HG03280 (cell line): ENCODE measurements around the gene SCUBE1.

Experiments
- ATAC-seq: cut with Tn5 transposase; IDR thresholded peaks from one replicate; pipeline ENCODE4 v1.9.1; 2021; ENCODE audit warnings: mild to moderate bottlenecking, moderate library complexity; ENCODE audit not compliant: unreplicated experiment

SCUBE1 gene

GRCh38 chr22:43222262-43222661 lies 120.9 kb downstream of the SCUBE1 start:
- ATAC-seq = no peak

- ATAC-seq = no peak
These were observed 122.4 kb downstream of the SCUBE1 start for GRCh38 chr22:43220625-43221380.

GRCh38 chr22:43218786-43219185 lies 124.4 kb downstream of the SCUBE1 start:
- ATAC-seq = no peak

- no peak for ATAC-seq
These were observed 125.7 kb downstream of the SCUBE1 start for GRCh38 chr22:43217285-43218030.

- no peak for ATAC-seq
These were observed 126.4 kb downstream of the SCUBE1 start for GRCh38 chr22:43216738-43217137.

- ATAC-seq = no peak
These were observed 129.2 kb downstream of the SCUBE1 start for GRCh38 chr22:43213962-43214361.

GRCh38 chr22:43213051-43213450 lies 130.1 kb downstream of the SCUBE1 start:
- ATAC-seq = no peak

- no peak for ATAC-seq
These were observed 130.7 kb downstream of the SCUBE1 start for GRCh38 chr22:43212434-43212952.

GRCh38 chr22:43211941-43212433 lies 131.2 kb downstream of the SCUBE1 start:
- ATAC-seq = no peak

- ATAC-seq = no peak
These were observed 132.3 kb downstream of the SCUBE1 start for GRCh38 chr22:43210631-43211515.

GRCh38 chr22:43209971-43210370 lies 133.2 kb downstream of the SCUBE1 start:
- ATAC-seq = no peak

GRCh38 chr22:43209523-43209890 lies 133.7 kb downstream of the SCUBE1 start:
- no peak for ATAC-seq

GRCh38 chr22:43208703-43209522 lies 134.3 kb downstream of the SCUBE1 start:
- ATAC-seq = no peak

GRCh38 chr22:43207849-43208702 lies 135.1 kb downstream of the SCUBE1 start:
- no peak for ATAC-seq

- ATAC-seq = no peak
These were observed 135.8 kb downstream of the SCUBE1 start for GRCh38 chr22:43207386-43207785.

GRCh38 chr22:43206509-43207161 lies 136.5 kb downstream of the SCUBE1 start:
- ATAC-seq = no peak

- ATAC-seq = no peak
These were observed 137.2 kb downstream of the SCUBE1 start for GRCh38 chr22:43205748-43206508.

GRCh38 chr22:43205261-43205691 lies 137.9 kb downstream of the SCUBE1 start:
- ATAC-seq = no peak
